ENCODE data around the gene C16orf92.
A peak's percentile ranks its signal among the peaks of the same experiment; 100 is the strongest.
"Not testable (repeated sequence)": the region's sequence is repeated elsewhere in the genome, so short reads cannot be mapped to it uniquely, and the experiment has no call there.

Gene C16orf92

DNA sequence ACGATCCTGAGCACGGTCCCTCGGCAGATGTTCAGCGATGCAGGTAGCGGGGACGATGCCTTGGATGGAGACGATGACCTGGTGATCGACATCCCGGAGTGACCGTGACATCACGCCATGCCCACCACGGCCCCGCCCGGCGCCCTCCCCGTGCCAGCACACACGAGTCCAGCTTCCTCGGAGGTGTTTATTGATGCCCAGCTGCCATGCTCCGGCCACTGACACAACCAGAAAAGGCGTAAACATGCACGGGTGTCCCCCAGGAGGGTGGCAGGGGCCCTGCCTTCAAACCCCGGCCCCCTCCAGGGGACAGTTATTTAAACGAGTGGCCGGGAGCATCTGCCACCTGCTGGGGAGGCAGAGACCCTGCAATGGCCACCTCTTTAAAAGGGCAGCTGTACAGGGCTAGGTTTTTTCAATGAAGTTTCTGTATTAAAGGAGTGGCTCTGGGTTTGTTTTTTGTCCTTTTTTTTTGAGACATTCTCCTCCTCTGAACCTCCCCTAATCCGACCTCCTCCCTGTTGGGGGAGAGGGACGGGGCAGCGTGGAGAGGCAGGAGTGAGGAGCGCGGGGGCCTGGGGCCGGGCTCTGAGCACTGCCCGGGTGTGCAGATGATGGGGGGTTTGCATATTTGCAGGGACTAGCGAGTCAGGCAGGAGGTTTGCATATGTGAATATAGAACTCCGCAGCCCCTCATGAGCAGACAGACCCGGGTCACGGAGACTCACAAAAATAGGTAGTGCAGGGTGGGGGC lies 17.5 kb upstream of the C16orf92 start:
- DNase-seq: peak; percentile 33

DNA sequence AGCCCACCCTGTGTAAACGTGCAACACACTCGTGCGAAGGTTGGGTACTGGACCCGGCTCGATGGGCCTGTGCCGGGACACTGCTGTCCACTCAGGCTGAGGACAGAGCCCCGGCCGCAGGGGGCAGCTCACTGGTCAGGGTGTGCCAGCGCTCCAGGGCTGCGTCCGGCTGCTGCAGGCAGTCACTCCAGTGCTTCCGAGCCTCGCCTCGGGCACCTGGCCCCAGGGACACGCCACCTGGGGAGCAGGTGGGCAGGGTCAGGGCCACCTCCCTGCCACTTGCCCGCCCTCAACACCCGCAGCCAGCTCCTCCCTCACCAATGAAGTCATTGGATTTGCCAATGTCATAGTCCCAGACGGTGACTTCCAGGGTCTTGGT lies 16.9 kb upstream of the C16orf92 start:
- DNase-seq: no peak

DNA sequence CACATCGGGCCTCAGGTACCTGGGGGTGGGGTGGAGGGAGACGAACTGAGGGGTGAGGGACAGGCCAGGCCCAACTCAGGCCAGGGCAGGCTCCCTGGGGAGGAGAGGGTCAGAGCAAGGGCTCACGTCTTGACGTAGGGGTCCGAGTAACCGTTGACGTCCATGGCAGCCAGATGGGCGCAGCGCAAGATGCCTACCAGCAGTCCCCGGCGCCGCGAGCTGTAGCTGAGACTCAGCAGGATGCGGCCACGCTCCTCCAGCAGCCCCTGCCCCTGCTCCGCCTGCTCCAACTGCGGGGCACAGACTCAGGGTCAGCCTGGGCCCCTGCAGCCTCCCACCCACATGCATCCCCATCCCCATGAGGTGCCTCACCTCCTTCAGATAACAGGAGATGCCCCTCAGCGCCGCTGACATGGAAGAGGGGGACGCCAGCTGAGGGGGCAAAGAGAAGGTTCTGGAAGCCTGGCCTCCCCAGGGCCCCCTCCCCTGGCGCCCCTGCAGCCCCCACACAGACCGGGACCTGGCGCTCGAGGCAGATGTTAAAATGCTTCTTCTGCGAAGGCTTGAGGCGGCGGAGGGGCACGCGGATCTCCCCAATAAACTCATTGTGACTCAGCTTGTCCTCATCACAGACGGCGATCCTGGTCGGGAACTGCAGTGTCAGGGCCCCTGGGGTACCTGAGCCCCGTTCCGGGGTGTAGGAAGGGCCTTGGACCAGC lies 16.2 kb upstream of the C16orf92 start:
- DNase-seq: no peak

DNA sequence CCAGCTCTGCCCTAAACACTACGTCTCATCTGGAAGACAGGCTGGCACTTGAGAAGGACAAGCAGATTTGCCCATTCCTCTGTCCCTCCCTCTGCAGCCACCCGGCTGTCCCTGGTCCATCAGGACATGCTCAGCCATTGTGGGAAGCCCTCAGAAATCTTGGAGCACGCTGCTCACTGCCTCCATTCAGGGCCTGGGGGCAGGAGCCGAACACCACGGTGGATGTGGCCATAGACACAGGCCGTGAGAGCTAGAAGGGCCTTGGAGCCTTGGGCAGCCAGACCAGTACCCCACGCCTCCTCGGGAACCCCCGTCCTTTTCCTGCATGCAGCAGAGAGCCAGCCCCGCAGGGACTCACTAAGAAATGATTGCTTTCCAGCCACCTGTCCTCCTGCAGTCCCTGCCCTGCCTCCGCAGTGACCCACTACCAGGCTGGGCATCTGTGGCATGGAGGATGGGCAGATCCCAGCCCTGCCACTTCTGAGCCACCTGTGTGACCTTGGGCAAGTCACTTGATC lies 15.6 kb upstream of the C16orf92 start:
- no peak for DNase-seq

DNA sequence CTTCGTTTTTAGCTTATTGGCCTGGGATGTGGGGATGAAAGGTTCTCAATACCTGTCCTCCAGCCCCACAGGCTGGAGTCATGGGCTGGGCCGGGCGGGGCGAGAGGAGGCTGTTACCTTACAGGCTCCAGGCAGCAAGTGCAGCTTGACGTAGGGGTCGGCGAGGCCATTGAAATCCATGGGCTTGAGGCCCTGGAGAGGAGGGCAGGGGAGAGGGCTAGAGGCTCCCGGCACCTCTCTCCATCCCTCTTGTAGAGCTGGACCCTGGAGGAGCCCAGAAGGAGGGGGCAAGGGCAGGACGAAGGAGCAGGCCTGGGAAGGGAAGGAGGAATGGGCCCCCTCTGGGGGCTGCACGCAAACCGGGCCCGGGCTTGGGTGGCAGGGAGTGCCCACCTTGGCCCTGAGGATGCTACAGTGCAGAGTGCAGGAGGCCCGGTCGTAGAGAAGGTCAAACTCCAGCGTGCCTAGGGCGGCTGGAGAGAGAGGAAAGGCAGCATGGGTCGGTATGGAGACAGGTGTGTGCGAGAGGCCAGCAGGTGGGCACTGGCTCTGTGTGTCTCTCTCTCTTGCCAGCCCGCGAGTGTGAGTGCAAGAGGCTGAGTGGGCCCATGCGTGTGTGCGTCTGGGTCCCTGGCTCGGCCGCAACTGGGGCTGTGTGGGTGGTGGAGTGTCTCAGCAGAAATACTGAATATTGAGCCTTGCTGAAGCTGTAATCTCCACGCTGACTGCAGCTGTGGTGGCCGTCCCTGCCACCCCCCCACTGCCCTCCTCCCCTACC lies 13.7 kb upstream of the C16orf92 start:
- DNase-seq: no peak

DNA sequence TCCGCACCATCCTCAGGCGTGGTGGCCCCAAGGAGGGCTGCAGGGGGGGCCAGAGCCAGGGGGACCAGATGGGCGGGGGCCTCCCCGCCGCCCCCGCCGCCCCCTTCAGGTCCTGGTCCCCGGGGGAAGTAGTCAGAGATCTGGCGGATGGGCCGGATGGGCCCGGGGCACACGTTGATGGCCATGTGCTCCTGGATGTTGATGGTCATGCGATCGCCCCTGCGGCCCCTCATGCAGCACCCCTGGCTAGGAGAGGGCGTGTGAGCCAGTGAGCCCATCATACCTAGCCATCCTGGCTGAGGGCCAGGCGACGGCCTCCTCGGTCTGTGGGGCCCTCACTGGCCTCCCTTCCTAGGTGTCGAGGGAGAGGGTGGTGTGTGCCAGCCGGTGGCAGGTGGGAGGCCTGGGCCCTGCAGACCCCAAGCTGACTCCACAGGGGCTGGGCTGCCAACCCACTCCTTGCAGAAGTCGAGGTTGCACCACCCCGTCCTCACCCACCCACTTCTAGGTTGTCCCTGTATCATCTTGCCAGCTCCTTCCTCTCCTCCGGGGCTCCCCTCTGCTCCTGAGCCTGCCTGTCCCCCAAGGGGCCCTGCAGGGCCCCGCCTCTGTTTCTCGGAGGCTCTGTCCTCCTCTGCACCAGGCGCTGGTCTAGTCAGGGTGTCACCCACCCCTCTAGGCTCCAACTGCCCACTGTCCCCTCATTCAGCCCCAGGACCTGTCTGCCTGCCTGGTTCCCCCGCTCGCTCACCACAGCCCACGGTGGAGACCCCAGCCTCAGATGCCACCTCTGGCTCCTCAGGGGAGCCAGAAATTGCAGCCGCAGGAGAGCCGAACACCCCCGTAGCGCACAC lies 12.8 kb upstream of the C16orf92 start:
- no peak for DNase-seq

DNA sequence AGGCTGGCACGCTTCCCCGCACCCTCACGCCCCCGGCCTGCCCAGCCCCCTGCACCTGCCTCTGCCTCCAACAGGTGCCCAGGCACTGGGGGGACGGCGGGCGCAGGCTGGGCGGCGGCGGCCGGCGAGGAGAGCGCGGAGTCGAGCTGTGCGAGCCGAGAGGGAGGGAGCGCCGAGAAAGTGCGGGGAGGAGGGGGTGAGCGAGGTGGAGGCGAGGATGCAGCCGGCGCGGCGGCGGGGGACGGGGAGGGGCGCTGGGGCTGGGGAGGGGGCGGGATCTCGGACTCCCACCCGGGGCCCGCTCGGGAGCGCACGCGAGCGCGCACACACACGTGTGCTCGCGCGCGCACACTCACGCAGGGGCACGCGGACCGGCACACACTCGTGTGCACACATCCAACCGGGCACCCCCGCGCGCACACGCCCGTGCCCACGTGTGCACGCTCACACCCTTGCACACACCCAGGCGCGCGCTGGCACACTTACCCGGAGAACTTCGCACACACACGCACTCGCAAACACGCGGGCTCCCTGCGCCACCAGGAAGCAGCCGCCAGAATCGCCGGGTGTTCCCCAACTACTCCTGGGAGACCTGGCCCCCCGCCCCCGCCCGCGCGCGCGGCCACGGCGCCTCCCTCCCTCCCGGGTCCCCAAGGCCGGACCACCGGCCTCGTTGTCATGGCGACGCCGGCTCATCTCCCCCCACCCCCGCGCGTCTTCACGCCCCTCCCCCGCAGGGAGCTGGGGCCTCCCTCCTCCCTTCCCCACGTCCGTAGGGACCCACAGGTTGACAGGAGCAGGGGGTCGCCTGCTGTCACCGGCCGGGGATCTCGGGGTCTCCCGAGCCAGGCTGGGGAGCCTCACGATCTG lies 11.9 kb upstream of the C16orf92 start, which contains the start of gene DOC2A:
Gene DOC2A (minus strand): TSS at position 184 of the 870 bp plus-strand sequence. CDS start 805 bp downstream, outside the sequence.
- no peak for DNase-seq

DNA sequence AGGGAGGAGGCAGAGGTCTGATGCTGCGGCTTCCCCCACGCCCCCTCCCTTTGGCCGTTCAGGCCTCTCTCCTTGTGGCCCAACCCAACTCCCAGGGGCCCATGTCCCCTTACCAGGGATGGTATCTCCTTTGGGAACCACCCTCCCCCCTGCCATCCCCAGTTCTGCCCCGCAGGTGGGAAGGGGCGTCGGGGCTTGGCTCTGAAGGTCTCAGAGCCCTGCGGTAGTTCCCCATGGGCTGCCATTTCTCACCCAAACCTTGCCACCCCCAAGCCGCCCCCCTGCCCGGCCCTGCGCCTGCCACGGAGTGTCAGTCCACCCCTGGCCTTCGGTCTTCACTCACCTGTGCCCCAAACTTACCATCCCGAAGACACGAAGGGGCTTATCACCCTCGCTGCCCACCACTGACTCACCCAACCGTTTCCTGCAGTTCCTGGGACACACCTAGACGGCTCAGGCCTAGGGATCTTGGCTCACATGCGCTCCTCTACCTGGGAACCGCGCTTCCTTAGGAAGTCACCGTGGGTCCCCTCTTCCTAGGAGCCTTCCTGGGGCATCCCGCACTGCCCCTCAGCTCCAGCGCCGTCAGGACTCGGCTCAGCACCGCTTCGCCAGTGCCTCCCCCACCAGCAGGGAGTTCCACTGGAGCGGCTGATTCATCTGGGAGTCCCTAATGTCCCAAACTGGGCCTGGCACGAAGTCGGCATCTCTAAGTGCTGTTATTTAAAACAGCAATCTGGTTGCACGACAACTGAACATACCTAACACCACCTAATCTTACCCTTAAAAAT lies 11.1 kb upstream of the C16orf92 start:
- DNase-seq: no peak

DNA sequence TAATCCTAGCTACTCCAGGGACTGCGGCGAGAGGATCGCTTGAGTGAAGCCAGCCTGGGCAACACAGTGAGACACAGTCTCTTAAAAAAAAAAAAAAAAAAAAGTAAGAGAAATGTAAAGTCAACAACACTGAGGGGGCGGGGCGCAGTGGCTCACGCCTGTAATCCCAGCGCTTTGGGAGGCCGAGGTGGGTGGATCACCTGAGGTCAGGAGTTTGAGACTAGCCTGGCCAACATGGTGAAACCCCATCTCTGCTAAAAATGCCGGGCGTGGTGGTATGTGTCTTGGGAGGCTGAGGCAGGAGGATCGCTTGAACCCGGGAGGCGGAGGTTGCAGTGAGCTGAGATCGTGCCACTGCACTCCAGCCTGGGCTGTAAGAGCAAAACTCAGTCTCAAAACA lies 10.4 kb upstream of the C16orf92 start:
- DNase-seq: not testable (repeated sequence)

DNA sequence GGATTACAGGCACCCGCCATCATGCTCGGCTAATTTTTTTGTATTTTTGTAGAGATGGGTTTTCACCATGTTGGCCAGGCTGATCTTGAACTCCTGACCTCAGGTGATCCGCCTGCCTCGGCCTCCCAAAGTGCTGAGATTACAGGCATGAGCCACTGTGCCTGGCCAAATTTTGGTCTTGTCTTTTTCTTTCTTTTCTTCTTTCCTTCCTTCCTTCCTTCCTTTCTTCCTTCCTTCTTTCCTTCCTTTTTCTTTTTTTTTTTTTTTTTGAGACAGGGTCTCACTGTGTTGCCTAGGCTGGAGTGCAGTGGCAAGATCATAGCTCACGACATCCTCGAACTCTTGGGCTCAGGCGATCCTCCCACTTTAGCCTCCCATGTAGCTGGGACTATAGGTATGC lies 7.5 kb upstream of the C16orf92 start:
- not testable (repeated sequence) for DNase-seq

DNA sequence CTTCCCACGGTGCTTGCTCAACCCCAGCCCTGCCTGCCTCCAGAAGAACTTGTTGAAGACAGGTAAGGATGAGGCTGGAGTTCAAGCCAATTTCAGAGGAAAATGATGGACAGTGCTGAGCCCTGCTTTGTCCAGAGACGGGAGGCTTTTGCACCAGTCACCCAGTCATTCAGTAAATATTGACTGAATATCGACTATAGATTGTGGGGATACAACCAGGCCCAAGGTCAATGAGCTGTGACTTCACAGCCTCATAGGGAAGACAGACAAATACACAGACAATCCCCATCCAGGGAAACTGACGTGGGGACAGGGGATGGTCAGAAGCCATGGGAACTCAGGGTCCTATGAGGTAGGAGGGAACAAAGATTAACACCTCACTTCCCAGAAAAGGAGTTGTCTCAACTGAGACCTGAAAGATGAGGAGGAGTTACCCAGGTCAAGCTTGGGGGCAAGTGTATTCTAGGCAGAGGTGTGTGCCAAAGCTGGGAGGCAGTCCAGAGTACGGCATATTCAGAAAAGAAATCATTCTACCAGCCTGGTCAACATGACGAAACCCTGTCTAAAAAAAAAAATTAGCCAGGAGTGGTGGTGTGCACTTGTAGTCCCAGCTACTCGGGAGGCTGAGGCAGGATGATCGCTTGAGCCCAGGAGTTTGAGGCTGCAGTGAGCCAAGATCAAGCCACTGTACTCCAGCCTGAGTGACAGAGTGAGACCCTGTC lies 6.3 kb upstream of the C16orf92 start:
- no peak for DNase-seq

DNA sequence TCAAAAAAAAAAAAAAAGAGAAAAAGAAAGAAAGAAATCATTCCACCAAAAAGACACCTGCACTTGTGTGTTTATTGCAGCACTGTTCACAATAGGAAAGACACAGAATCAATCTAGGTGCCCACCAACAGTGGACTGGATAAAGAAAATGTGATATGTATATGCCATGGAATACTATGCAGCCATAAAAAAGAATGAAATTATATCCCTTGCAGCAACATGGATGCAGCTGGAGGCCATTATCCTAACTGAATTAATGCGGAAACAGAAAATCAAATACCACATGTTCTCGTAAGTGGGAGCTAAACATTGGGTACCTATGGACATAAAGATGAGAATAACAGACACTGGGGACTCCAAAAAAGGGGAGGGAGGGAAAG lies 5.7 kb upstream of the C16orf92 start:
- DNase-seq: no peak

DNA sequence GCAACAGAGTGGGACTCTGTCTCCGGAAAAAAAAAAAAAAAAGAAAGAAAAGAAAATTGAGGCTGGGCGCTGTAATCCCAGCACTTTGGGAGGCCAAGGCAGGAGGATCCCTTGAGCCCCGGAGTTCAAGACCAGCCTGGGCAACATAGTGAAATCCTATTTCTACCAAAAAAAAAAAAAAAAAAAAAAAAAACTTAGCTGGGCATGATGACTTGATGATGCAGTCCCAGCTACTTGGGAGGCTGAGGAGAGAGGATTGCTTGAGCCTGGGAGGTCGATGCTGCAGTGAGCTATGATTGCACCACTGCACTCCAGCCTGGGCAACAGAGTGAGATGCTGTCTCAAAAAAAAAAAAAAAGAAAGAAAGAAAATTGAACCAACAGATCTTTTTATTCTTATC lies 5.1 kb upstream of the C16orf92 start:
- not testable (repeated sequence) for DNase-seq

DNA sequence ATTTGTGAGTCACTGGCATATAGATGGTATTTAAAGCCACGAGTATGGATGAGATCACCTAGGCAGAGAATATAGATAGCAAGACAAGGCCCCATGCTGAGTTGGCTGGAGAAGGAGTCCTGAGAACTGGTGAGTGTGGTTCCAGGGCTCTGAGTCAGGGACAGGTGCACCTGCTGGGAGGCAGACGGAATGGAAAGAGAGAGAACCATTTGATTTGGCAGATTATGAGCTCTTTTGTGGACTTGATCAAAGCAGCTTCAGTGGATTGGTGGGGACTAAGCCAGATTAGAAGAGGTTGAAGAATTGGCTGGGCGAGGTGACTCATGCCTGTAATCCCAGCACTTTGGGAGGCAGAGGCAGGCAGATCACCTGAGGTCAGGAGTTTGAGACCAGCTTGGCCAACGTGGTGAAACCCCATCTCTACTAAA lies 4.3 kb upstream of the C16orf92 start:
- DNase-seq: no peak

DNA sequence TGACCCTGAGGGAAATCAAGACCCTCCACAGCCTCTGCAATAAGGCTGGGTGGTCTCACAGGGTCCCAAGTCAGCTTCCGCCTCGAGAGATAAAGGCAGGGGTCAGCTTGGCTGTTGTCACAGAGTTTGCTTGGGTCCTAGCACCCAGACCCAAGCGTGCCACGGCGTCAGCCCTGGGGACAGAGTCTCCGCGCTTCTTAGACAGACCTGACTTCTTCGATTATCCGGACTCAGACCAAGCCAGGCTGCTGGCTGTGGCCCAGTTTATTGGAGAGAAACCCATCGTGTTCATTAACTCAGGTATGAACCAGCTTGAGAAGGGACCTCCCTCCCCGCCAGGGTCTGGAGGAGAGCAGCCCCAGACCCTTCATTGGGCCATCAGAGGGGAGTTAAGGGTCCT lies 588 bp downstream of the C16orf92 start:
- no peak for DNase-seq

DNA sequence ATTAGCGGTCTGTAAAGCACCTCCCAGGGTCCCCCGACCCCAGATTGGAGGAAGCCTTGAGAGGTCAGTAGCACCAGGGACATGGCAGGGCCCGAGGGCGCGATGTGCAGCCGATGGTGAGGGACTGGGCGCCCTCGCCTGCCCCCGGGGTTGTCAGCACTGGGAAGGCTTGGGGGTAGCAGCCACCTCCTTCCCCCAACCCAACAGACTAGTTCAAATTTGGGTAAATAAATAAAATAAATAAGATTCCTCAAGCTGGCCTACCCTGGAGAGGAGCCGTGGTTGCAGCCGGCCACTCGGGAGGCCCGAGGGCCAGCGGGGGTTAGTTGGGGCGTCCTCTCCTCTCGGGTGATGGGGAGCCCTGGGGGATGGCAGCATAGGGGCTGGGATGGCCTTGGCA lies 1.5 kb downstream of the C16orf92 start:
- DNase-seq: no peak

DNA sequence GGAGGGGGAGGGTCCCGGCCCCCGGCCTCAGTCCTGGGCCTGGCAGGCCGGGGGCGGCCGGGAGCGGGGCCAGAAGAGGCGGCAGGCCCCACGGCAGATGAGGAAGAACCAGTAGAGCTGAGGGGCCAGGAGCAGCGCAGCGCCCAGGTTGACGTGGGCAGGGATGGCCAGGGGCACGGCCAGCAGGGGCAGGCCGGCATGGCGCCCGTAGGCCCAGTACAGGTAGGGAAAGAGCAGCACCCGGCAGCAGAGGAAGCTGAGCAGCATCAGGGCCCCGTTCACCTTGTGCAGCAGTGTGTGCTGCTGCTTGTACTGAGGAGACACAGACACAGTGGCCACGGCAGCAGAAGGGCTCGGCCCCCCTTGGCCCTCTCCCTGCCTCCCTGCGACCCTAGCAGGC lies 2.2 kb downstream of the C16orf92 start:
- DNase-seq: no peak

DNA sequence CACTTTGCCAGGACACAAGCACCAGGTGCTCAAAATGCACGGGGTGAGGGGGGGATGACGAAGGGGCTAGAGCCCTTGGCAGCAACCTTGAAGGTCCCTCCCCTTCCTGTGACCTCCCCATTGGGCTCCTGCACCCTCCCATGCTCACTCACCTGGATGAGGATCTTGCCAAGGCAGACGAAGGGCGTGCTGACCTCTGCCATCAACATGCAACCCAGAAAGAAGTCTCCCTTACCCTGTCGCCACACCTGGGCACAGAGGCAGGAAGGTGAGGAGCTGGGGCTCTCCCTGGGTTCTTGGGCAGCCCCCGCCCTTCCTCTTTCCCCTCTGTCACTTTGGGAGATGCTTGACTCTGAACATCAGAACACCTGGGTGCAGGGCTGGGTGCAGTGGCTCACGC lies 2.6 kb downstream of the C16orf92 start:
- DNase-seq: no peak

DNA sequence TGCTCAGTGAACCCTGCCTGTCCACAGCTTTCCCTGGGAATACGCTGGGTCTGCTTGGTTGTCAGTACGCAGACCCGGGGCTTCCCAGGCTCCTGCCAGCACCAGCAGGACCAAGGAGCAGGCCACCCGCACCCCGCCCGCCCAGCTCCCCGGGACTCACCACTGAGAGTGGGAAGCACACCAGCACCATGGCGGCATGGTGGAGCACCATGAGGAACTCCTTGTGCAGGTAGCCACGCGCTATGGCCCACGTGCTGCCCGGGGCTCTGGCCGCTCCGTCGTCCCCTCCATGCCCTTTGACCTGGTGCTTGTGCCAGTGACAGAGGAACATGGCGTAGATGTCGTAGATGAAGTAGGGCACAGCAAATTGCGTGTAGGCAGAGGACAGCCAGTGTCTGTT lies 3.5 kb downstream of the C16orf92 start:
- no peak for DNase-seq
